ENCODE measurements around the gene BOLA3.
"Not testable (repeated sequence)": the region's sequence is repeated elsewhere in the genome, so short reads cannot be mapped to it uniquely, and the experiment has no call there.

The BOLA3 gene

DNA sequence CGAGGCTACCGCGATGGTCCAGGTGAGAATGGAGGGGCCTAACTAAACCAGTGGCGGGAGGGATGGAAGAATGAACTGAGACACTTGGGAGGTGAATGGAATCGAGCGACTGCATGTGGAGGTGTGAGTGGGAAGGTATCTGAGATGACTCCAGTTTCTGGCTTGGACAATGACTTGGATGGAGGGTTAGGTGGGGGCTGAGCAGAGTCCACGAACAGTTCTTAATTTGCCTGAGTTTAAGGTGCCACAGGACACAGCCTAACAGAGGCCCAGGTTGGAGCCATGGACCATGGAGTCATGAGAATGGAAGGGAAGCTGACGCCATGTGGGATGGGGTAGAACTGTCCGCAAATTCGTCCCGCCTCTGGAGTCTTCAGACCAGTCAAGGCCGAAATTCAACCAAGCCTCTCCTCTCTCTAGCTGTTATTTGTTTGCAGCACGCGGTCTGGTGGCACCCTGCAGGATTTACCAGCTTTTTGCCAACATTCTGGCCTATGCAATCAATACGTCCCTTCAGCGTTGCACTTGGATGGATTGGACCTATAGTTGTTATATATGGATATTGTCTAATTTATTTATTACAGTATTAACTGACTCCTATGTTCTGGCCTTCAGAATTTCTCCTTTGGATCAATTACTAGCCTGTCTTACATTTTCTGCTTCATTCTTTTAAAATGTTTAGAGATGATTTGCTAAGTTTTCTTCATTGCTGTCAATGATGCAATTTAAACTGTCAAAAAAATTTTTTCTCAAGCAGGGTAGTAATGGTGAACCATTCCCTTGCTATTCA is 940 bp upstream of the BOLA3 start:
- no peak for DNase-seq

DNA sequence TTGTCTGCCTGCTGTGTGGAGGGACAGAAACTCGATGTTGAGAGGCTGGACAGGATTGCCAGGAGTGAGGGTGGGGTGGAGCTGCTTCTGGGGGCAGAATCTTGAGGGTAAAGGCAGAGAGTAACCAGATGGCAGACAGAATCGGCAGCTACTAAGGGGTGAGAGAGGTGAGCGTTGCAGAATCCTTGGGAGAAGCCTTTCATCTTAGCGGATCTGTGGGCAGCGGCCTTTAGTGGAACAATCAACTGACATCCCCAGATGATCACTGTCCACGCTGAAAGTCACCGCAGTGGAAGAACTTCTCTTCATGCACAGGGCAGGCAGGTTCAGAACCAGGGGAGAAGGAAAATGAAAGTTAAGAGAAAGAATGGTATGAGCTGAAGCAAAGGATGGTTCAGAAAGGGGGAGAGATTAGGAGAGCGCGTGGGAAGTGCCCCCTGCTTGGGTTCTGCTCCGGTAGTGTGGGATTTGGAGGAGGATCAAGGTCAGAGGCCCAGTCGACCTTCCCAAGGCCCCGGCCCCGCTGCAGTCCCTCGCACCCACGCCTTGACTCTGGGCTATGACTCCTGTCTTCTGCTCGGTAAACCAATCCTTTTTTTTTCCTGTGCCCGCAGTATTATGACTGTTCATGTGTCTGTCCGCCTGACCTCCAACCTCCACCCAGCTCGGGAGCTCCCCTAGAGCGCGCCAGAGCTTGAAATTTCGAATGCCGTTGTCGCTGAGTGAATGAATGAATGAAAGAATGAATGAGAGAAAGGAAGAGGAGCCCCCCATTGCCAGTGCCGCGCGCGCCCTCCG is 584 bp downstream of the BOLA3 start:
- peak in 1 of 2 experiments; percentile 27 for DNase-seq

DNA sequence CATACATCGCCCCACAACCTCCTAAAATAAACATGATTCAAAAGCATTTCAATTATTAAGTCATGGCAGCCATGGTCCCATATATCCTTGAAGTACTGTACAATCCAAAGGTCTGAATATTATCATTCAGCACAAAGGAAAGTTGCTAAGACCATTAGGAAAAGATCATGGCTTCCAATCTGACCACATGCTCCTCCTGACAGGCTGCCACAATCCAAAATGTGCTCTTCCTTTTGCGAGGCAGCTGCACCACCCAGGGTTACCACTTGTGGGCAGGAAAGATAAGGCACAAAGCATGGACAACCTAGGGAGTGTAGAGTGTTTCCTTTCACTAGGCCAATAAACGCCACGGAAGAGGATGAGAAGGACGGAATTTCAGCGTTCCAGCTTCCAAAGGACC is 5.4 kb downstream of the BOLA3 start:
- DNase-seq = no peak

DNA sequence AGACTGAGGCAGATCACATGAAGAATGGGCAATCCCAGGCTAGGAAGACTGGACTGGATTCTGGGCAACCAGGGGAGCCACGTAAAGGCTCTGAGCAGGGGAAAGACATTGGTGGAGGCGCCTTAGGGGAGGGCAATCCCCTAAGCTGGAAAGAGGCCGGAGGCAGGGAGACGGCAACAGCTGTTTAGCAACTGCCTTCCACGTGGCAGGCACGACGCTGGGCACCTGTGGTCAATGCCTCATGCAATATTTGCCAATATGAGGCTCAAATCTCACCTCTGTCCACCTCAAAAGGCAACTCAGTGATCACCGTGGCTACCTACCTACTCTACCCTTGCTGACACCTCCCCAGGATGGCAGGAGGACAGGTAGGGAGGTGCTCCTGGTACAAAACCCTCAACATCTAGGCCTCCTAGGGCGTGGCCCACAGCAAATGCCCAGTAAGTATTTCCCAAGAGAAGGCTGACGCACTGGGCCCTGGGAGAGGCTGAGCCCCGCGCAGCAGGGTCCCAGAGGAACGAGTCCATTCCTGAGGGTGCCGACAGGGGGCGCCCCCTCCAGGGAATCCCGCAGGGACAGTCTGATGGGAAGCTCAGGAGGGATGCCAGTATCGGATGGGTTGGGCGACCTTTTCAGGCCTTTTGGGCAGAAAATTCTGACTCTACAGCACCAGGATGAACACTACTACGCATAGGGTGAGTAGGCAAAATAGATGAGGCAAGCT is 8.9 kb downstream of the BOLA3 start:
- DNase-seq = peak in 1 of 2 experiments; percentile 12

GRCh38 chr2:74137651-74138599 is 9.8 kb downstream of the BOLA3 start:
- DNase-seq = peak in 1 of 2 experiments; percentile 11

DNA sequence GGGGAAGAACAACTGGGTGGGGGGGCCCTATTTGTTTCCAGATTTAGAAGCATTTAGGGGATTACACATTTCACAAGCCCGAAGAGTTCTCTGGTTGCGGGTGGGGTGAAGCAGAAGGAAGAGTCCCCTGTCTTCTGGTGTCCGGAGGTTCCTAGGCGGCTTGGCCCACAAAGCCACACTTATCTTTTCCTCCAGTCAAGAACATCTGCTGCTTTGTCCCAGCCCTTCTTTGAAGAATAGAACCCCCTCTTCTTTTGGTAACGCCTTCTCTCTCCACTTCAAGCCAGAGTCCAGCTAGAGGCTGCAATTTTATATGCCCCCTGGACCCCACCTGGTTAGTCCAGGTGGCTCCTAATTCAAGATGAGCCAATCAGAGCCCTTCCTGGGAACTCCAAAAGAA is 15.8 kb downstream of the BOLA3 start:
- peak in 1 of 2 experiments; percentile 8 for DNase-seq

GRCh38 chr2:74130211-74130995 is 17.3 kb downstream of the BOLA3 start:
- peak in 1 of 2 experiments; percentile 14 for DNase-seq

GRCh38 chr2:74128206-74128605 is 19.5 kb downstream of the BOLA3 start:
- DNase-seq = no peak

DNA sequence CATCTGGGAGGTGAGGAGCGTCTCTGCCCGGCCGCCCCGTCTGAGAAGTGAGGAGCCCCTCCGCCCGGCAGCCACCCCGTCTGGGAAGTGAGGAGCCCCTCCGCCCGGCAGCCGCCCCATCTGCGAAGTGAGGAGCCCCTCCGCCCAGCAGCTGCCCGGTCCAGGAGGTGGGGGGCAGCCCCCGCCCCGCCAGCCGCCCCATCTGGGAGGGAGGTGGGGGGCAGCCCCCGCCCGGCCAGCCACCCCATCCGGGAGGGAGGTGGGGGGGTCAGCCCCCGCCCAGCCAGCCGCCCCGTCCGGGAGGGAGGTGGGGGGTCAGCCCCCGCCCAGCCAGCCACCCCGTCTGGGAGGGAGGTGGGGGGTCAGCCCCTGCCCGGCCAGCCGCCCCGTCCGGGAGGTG is 23.8 kb downstream of the BOLA3 start:
- DNase-seq = not testable (repeated sequence)

DNA sequence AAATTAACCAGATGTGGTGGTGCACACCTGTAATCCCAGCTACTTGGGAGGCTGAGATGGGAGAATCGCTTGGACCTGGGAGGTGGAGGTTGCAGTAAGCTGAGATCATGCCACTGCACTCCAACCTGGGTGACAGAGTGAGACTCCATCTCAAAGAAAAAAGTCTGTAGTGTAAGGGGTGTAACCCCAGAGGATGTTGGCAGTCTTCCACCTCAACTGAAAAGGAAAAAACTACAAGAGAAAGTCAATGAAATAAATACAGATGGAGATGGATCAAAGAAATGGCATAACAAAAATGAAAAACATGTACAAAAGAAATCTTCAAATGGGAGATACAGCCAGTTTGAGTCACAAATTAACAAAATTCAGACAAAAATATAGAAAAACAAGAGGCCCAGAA is 25.9 kb downstream of the BOLA3 start:
- not testable (repeated sequence) for DNase-seq

DNA sequence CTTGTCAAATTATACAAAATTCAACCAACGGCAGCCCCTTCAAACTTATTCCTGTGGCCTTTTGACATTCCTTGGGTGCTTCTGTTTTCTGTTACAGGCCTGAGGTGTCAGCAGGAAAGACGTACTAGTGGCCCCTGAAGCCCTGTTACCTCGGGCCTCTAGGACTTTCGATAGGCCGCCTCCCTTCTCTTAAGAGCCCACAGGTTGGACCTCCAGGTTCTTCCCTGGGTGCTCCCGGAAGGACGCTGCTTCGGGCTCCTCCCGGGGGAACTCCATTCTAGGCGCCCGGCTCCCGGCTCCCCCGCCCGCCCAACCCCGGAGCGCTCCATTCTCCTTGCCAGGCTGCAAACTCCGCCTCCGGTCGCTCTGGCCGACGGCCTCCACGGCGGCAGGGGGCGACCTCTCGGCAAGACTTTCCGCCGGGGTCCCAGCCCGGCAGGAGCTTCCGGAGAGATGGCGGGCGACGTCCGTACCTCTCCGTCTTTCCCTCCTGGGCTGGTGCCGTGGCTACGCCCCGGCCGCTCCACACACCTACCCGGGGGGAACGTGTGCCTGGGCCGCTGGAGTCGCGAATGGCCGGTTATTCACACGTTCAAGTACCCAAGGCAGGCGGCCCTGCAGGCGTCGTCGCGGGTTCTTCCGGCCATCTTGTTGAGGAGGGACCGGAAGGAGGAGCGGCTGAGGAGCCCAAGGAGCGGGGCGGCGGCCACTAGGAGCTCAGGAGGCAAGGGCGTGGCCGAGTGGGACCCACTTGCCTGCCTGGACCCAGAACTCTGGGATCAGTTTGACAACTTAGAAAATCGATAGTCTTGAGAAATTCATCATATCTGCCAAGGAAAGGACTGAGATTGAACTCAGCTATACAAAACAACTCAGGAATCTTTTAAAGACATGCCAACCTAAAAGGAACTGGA is 27.5 kb downstream of the BOLA3 start:
- DNase-seq = peak; percentile 90 to 92

GRCh38 chr2:74119339-74119738 is 28.4 kb downstream of the BOLA3 start:
- no peak for DNase-seq

- no peak for DNase-seq
Measured at GRCh38 chr2:74111380-74111779, 36.3 kb downstream of the BOLA3 start.

DNA sequence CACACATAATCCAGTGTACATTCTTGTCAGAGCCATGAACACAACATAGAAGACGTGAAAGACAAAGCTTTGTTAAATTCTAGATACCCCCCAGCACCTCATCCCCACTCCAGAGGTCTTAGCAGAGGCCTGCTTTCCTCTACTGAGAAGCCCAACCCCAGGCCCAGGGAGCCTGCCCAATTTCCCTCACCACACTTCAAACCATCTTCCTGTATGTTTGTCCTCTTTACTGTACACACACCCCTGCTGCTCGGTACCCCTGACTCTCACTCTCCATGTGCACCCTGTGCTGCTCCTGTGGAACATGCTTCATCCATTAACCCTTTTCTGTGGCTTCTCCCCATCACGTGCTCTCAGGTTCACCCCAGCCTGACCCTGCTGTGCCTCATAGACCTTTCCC is 37.2 kb downstream of the BOLA3 start:
- no peak for DNase-seq

- DNase-seq = no peak
Measured at GRCh38 chr2:74109551-74109950, 38.2 kb downstream of the BOLA3 start.

DNA sequence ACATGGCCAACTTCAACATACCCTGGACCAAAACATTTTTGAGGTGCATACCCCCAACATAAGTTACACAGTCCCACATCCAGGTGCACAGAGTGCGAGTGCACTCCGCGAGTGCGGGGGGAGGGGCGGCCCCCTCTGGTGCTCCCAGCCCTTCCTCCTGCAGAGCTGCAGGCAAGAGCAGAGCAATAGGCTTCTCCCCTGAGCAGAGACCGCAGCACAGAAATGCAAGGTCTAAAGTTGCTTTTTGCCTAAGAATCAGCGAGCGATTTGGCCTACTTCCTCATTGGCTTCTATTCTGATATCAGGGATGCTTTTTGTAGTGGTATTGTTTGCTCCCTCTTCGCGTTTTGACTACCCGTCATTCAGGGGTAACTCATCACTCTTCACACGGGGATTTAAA is 40.6 kb downstream of the BOLA3 start:
- DNase-seq = no peak

DNA sequence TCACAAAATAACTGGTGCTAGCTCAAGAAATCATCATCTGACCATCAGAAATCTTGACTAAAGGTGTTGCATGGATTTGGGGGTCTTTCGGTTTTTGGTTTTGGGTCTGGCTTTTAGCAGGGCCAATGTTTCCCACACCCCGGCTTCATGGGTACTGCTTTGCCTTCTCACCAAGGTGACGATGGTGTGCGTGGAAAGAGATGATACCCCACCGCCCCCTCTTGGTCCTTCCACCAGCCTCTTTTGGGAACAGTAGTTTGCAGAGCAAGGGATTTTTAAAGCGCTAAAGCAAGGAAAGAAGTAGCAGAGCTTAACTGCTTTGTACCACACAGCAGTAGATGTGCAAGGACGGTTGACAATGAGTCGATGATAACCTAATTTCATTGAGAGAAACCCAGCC is 42.3 kb downstream of the BOLA3 start:
- DNase-seq = no peak

- DNase-seq = no peak
Measured at GRCh38 chr2:74104839-74105238, 42.9 kb downstream of the BOLA3 start.

DNA sequence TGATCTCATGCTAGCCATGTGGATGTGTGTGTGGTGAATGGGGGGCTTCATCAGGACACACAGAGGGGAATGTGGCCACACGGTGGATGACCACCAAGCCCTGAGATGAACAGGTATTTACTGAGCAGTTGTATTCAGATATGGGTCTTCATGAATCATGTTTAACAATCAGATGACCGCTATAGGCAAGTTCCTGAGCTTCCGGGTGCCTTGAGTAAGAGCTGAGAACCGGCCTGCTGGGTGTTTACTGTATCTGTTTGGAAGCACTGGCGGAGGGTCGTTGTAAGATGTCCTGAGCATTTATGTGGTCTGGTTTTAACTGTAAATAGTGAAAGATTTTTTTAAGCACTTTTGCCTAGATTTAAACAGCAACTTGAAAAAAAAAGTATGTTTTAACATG is 43.9 kb downstream of the BOLA3 start:
- DNase-seq = no peak

GRCh38 chr2:74102516-74102915 is 45.2 kb downstream of the BOLA3 start:
- DNase-seq = no peak

Data from activated T-cell treated with anti-CD3 and anti-CD28 coated beads, Interleukin-2, amount 50 U/mL, for 48 hours (primary cell).